GM19468 (cell line): ENCODE measurements around the gene ANKS1A.
"Not testable (repeated sequence)": the region's sequence is repeated elsewhere in the genome, so short reads cannot be mapped to it uniquely, and the experiment has no call there.

Experiments used
- ATAC-seq: cut with Tn5 transposase; IDR thresholded peaks from one replicate; pipeline ENCODE4 v1.9.1; 2021; ENCODE audit warnings: mild to moderate bottlenecking, moderate library complexity, moderate number of reproducible peaks; ENCODE audit not compliant: unreplicated experiment; ENCODE audit errors: extremely low read depth

Gene ANKS1A

GRCh38 chr6:34985236-34985635 is 96.2 kb downstream of the ANKS1A start:
- ATAC-seq = no peak

GRCh38 chr6:34986845-34987246 is 97.8 kb downstream of the ANKS1A start:
- no peak for ATAC-seq

- no peak for ATAC-seq
Observed at GRCh38 chr6:34987506-34987905, 98.5 kb downstream of the ANKS1A start.

GRCh38 chr6:34990971-34991560 is 102.0 kb downstream of the ANKS1A start:
- no peak for ATAC-seq

- no peak for ATAC-seq
Observed at GRCh38 chr6:34992376-34992775, 103.3 kb downstream of the ANKS1A start.

- ATAC-seq = no peak
Observed at GRCh38 chr6:34993213-34993612, 104.2 kb downstream of the ANKS1A start.

- no peak for ATAC-seq
Observed at GRCh38 chr6:34994693-34995092, 105.6 kb downstream of the ANKS1A start.

GRCh38 chr6:34998417-34998816 is 109.4 kb downstream of the ANKS1A start:
- not testable (repeated sequence) for ATAC-seq

- not testable (repeated sequence) for ATAC-seq
Observed at GRCh38 chr6:34999153-34999552, 110.1 kb downstream of the ANKS1A start.

GRCh38 chr6:34999962-35000361 is 110.9 kb downstream of the ANKS1A start:
- ATAC-seq = not testable (repeated sequence)

GRCh38 chr6:35001349-35001748 is 112.3 kb downstream of the ANKS1A start:
- not testable (repeated sequence) for ATAC-seq

GRCh38 chr6:35003886-35004530 is 115.0 kb downstream of the ANKS1A start:
- ATAC-seq = not testable (repeated sequence)

- no peak for ATAC-seq
Observed at GRCh38 chr6:35007016-35007415, 118.0 kb downstream of the ANKS1A start.

GRCh38 chr6:35008858-35009257 is 119.8 kb downstream of the ANKS1A start:
- no peak for ATAC-seq

GRCh38 chr6:35011096-35012041 is 122.3 kb downstream of the ANKS1A start:
- ATAC-seq = no peak

- no peak for ATAC-seq
Observed at GRCh38 chr6:35013701-35014100, 124.6 kb downstream of the ANKS1A start.

- ATAC-seq = no peak
Observed at GRCh38 chr6:35014341-35014740, 125.3 kb downstream of the ANKS1A start.

- ATAC-seq = no peak
Observed at GRCh38 chr6:35014786-35015185, 125.7 kb downstream of the ANKS1A start.

GRCh38 chr6:35015476-35015875 is 126.4 kb downstream of the ANKS1A start:
- no peak for ATAC-seq

GRCh38 chr6:35015996-35016395 is 126.9 kb downstream of the ANKS1A start:
- no peak for ATAC-seq
